Measurements from ENCODE around the gene OR2D2. TPM values are rescaled to one million over a fixed set of nuclear protein-coding genes. Genes with fewer than 3 reads are reported as not detected.
"Not testable (repeated sequence)": the region's sequence is repeated elsewhere in the genome, so short reads cannot be mapped to it uniquely, and the experiment has no call there.

The OR2D2 gene
- total RNA-seq, 1 donor from 2014 or later, result not detected

GRCh38 chr11:6871278-6871677 lies 21.0 kb downstream of the OR2D2 start:
- no peak overlapping the region for H3K27ac ChIP-seq
- intact Hi-C loops (cut with DNase I), result no loop called here
- no peaks in the 10 kb centered on the region for H3K9me3 ChIP-seq
- no peaks in the 10 kb centered on the region for H3K27me3 ChIP-seq
- TF ChIP-seq, protein P1, sequence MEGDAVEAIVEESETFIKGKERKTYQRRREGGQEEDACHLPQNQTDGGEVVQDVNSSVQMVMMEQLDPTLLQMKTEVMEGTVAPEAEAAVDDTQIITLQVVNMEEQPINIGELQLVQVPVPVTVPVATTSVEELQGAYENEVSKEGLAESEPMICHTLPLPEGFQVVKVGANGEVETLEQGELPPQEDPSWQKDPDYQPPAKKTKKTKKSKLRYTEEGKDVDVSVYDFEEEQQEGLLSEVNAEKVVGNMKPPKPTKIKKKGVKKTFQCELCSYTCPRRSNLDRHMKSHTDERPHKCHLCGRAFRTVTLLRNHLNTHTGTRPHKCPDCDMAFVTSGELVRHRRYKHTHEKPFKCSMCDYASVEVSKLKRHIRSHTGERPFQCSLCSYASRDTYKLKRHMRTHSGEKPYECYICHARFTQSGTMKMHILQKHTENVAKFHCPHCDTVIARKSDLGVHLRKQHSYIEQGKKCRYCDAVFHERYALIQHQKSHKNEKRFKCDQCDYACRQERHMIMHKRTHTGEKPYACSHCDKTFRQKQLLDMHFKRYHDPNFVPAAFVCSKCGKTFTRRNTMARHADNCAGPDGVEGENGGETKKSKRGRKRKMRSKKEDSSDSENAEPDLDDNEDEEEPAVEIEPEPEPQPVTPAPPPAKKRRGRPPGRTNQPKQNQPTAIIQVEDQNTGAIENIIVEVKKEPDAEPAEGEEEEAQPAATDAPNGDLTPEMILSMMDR (IDR thresholded peaks at IDR 0.05), result no peak
- TF ChIP-seq POLR2AphosphoS5 (IDR thresholded peaks at IDR 0.05; ENCODE audit: insufficient read depth in 1 of 2, low read depth in 1 of 2) (no peak), POLR2A (IDR thresholded peaks at IDR 0.05) (no peak)
- H3K36me3 ChIP-seq, result no peaks in the 10 kb centered on the region
- no peak for DNase-seq (ENCODE audit: extremely low spot score in 2 of 2)
- no peak overlapping the region for H3K4me3 ChIP-seq
- H3K4me1 ChIP-seq, result no peaks in the 10 kb centered on the region

GRCh38 chr11:6864438-6864837 lies 27.9 kb downstream of the OR2D2 start:
- no peak for DNase-seq (ENCODE audit: extremely low spot score in 2 of 2)
- TF ChIP-seq, protein P1 (IDR thresholded peaks at IDR 0.05), result no peak
- TF ChIP-seq POLR2AphosphoS5 (IDR thresholded peaks at IDR 0.05; ENCODE audit: insufficient read depth in 1 of 2, low read depth in 1 of 2) (no peak), POLR2A (IDR thresholded peaks at IDR 0.05) (no peak)

GRCh38 chr11:6862961-6863360 lies 29.3 kb downstream of the OR2D2 start, which contains the start of gene OR10A2:
OR10A2 (plus strand) TSS chr11:6863057; CDS start chr11:6869755, 6,698 bp downstream.
- no peaks in the 10 kb centered on the region for H3K4me1 ChIP-seq
- intact Hi-C loops (cut with DNase I), result no loop called here
- H3K27ac ChIP-seq, result no peak within 1 kb of the TSS
- no peaks in the 10 kb centered on the region for H3K27me3 ChIP-seq
- TF ChIP-seq POLR2AphosphoS5 (IDR thresholded peaks at IDR 0.05; ENCODE audit: insufficient read depth in 1 of 2, low read depth in 1 of 2) (no peak), POLR2A (IDR thresholded peaks at IDR 0.05) (no peak)
- TF ChIP-seq, protein P1 (IDR thresholded peaks at IDR 0.05), result no peak
- no peaks in the 10 kb centered on the region for H3K36me3 ChIP-seq
- H3K9me3 ChIP-seq, result no peaks in the 10 kb centered on the region
- H3K4me3 ChIP-seq, result no peak within 1 kb of the TSS
- DNase-seq (ENCODE audit: extremely low spot score in 2 of 2), result no peak

More at GRCh38 chr11:6864438-6864837, 27.9 kb downstream of the OR2D2 start:
- no peak overlapping the region for H3K4me3 ChIP-seq
- H3K4me1 ChIP-seq, result no peaks in the 10 kb centered on the region
- H3K9me3 ChIP-seq, result no peaks in the 10 kb centered on the region
- H3K27ac ChIP-seq, result no peak overlapping the region
- no peaks in the 10 kb centered on the region for H3K36me3 ChIP-seq
- H3K27me3 ChIP-seq, result no peaks in the 10 kb centered on the region
- intact Hi-C loops (cut with DNase I), result no loop called here

DNA sequence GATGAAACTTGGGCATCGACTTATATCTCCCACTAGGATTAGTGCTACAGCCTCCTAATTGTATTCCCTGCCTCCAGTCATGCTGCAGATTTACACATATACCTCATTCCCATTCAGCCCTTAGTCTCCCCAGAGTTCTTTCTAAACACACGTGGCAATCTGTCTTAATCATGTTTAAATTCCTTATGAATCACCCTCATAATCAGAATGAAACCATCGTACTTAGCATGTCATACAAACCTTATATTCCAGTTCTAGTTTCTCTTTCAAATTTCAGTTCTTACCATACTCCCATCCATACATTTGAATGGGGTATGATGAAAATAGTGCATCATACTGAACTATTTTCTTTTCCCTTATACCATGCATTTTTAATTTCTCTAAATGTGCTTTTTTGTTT lies 35.4 kb downstream of the OR2D2 start:
- Histone ChIP-seq H3K4me3 (no peak overlapping the region), H3K27ac (no peak overlapping the region), H3K36me3 (no peaks in the 10 kb centered on the region), H3K4me1 (no peaks in the 10 kb centered on the region), H3K27me3 (no peaks in the 10 kb centered on the region), H3K9me3 (no peaks in the 10 kb centered on the region)
- intact Hi-C loops (cut with DNase I), result no loop called here
- no peak for DNase-seq (ENCODE audit: extremely low spot score in 2 of 2)
- TF ChIP-seq, protein P1 (IDR thresholded peaks at IDR 0.05), result no peak

- Histone ChIP-seq H3K27ac (no peak overlapping the region), H3K4me3 (no peak overlapping the region), H3K9me3 (no peaks in the 10 kb centered on the region), H3K4me1 (no peaks in the 10 kb centered on the region), H3K27me3 (no peaks in the 10 kb centered on the region), H3K36me3 (no peaks in the 10 kb centered on the region)
- intact Hi-C loops (cut with DNase I), result no loop called here
- no peak for DNase-seq (ENCODE audit: extremely low spot score in 2 of 2)
- TF ChIP-seq POLR2AphosphoS5 (IDR thresholded peaks at IDR 0.05; ENCODE audit: insufficient read depth in 1 of 2, low read depth in 1 of 2) (no peak), POLR2A (IDR thresholded peaks at IDR 0.05) (no peak)
- TF ChIP-seq, protein P1 (IDR thresholded peaks at IDR 0.05), result no peak
Observed at GRCh38 chr11:6855971-6856541, 36.2 kb downstream of the OR2D2 start.

GRCh38 chr11:6854801-6855200 lies 37.5 kb downstream of the OR2D2 start:
- H3K4me1 ChIP-seq; DNase-seq (ENCODE audit: extremely low spot score in 2 of 2); H3K27me3 ChIP-seq; H3K27ac ChIP-seq; H3K36me3 ChIP-seq; H3K4me3 ChIP-seq; H3K9me3 ChIP-seq; intact Hi-C loops (cut with DNase I): not testable (repeated sequence)
